A549 (cell line): ENCODE measurements around the gene NCAPH2.

Experiments used
- HMGXB4 ChIP-seq: fragments of 250-450 bp; sonication (Bioruptor Pico); IDR thresholded peaks from 2 replicates; pipeline ENCODE4 v1.5.0; 2021; ENCODE audit warnings: mild to moderate bottlenecking, moderate library complexity, borderline replicate concordance
- NPAS2 ChIP-seq: fragments of 250-450 bp; sonication (Bioruptor Pico); IDR thresholded peaks from 2 replicates; pipeline ENCODE4 v1.8.0; 2022; ENCODE audit warnings: mild to moderate bottlenecking, moderate library complexity, borderline replicate concordance
- POLR2A ChIP-seq: IDR thresholded peaks from 2 replicates; pipeline ENCODE4 v1.6.1; 2012; ENCODE audit warnings: mild to moderate bottlenecking, low read length
- RCOR1 ChIP-seq: fragments of 150-350 bp; IDR thresholded peaks from 2 replicates; pipeline ENCODE4 v1.6.1; 2014; ENCODE audit warnings: antibody characterized with exemption, low read length, low read depth
- RFX5 ChIP-seq: fragments of 450-650 bp; IDR thresholded peaks from 2 replicates; pipeline ENCODE4 v1.7.1; 2014; ENCODE audit warnings: antibody characterized with exemption, mild to moderate bottlenecking, moderate library complexity
- TF ChIP-seq, protein P1 (sequence below): fragments of >200 bp; sonication (Bioruptor Twin); formaldehyde crosslinking; IDR thresholded peaks from 3 replicates; pipeline ENCODE4 v1.5.1; 2016
- TF ChIP-seq, protein P2 (sequence below): fragments of 450-650 bp; IDR thresholded peaks from 2 replicates; pipeline ENCODE4 v1.6.1; 2014; ENCODE audit warnings: antibody characterized with exemption
- TF ChIP-seq, protein P3 (sequence below): IDR thresholded peaks from 2 replicates; pipeline ENCODE4 v1.6.1; 2012

DNA sequence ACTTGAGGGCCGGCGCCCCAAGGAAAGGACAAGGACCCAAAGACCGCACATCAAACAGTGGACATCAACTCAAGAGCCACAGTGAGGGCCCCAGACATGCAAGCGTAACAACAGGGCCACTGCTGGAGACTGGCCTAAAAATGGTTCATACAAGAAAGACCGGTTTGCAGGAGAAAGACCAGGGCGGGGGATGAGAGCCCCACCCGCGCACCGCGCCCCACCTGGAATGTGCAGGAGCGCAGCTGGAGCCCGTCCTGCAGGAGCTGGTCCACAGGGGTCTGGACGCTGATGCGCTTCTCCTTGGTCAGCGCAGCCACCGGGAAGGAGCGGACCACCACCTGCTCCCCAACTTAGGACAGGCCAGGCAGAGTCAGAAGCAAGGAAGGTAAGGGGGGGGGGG is 47.1 kb upstream of the NCAPH2 start:
- TF ChIP-seq, protein P1, sequence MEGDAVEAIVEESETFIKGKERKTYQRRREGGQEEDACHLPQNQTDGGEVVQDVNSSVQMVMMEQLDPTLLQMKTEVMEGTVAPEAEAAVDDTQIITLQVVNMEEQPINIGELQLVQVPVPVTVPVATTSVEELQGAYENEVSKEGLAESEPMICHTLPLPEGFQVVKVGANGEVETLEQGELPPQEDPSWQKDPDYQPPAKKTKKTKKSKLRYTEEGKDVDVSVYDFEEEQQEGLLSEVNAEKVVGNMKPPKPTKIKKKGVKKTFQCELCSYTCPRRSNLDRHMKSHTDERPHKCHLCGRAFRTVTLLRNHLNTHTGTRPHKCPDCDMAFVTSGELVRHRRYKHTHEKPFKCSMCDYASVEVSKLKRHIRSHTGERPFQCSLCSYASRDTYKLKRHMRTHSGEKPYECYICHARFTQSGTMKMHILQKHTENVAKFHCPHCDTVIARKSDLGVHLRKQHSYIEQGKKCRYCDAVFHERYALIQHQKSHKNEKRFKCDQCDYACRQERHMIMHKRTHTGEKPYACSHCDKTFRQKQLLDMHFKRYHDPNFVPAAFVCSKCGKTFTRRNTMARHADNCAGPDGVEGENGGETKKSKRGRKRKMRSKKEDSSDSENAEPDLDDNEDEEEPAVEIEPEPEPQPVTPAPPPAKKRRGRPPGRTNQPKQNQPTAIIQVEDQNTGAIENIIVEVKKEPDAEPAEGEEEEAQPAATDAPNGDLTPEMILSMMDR: no peak
- TF ChIP-seq POLR2A: no peak
- no peak for TF ChIP-seq NPAS2 (CRISPR knock-in tag)
- TF ChIP-seq HMGXB4 (CRISPR knock-in tag): no peak
- TF ChIP-seq, protein P2, sequence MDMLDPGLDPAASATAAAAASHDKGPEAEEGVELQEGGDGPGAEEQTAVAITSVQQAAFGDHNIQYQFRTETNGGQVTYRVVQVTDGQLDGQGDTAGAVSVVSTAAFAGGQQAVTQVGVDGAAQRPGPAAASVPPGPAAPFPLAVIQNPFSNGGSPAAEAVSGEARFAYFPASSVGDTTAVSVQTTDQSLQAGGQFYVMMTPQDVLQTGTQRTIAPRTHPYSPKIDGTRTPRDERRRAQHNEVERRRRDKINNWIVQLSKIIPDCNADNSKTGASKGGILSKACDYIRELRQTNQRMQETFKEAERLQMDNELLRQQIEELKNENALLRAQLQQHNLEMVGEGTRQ: no peak
- no peak for TF ChIP-seq RFX5
- TF ChIP-seq, protein P3, sequence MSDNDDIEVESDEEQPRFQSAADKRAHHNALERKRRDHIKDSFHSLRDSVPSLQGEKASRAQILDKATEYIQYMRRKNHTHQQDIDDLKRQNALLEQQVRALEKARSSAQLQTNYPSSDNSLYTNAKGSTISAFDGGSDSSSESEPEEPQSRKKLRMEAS: no peak
- TF ChIP-seq RCOR1: no peak
